HepG2 (cell line): ENCODE results near the gene KRTAP5-6. TPM values are rescaled to one million over a fixed set of nuclear protein-coding genes. Genes with fewer than 3 reads are reported as not detected.
"Not testable (repeated sequence)": the region's sequence is repeated elsewhere in the genome, so short reads cannot be mapped to it uniquely, and the experiment has no call there.

Source experiments
- ATAC-seq: fragments of 200-7000 bp; cut with Tn5 transposase; 3 replicates; pipeline ENCODE4 v1.9.1; 2020; ENCODE audit warnings: mild to moderate bottlenecking, moderate library complexity
- BruUV-seq: library from RNA; stranded (reverse); fragments of 400-500 nt; replicated peaks from 2 replicates; lab custom pipeline; 2021; lab: Mats Ljungman, UMichigan
- CTCF ChIA-PET: fragments of 300-600 bp; formaldehyde crosslinking; extraction: SDS; loops from one replicate; lab custom pipeline; 2021; ENCODE audit warnings: low total read pairs, inconsistent platforms, low intra/inter-chr PET ratio; lab: Yijun Ruan, JAX
- POLR2A ChIA-PET: fragments of 350-600 bp; sonication (Branson Sonifier 250); formaldehyde crosslinking; loops from one replicate; lab custom pipeline; 2020; ENCODE audit warnings: antibody characterized with exemption, inconsistent platforms; lab: Yijun Ruan, JAX
- DNase-seq: peaks from one replicate; pipeline ENCODE4 v3.0.0-alpha.2; 2015; ENCODE audit warnings: low spot score
- FAIRE-seq: peaks from 3 replicates; lab custom pipeline; 2011; peaks lifted over from hg19 to GRCh38; lab: Jason Lieb, UNC
- H2AFZ ChIP-seq: one replicate; pipeline ENCODE4 v1.6.1; 2011; ENCODE audit warnings: low read length, inconsistent platforms
- H3K27ac ChIP-seq: fragments of 300-600 bp; 3 replicates; pipeline ENCODE4 v1.8.0; 2011; ENCODE audit warnings: mixed run types, mild to moderate bottlenecking, mixed read lengths, low read length, inconsistent platforms; ENCODE audit not compliant: insufficient read depth; ENCODE audit errors: extremely low read length
- H3K27me3 ChIP-seq, 2 experiments: fragments of 200-600 bp in 1 of 2; 2 replicates in 1 of 2; 3 replicates in 1 of 2; pipeline versions ENCODE4 v1.6.0 to v1.8.0; 2011; ENCODE audit warnings: low read length in 2 of 2, mild to moderate bottlenecking in 2 of 2, moderate library complexity in 2 of 2, inconsistent platforms in 1 of 2; ENCODE audit not compliant: insufficient read depth in 2 of 2, control insufficient read depth in 1 of 2
- H3K36me3 ChIP-seq, 2 experiments: fragments of 200-600 bp in 1 of 2; replicated peaks in 1 of 2; 2 replicates in 1 of 2; 3 replicates in 1 of 2; pipeline versions ENCODE4 v1.5.1 to v1.8.0; 2011; ENCODE audit warnings: low read length in 2 of 2, inconsistent platforms in 1 of 2; ENCODE audit not compliant: insufficient read depth in 2 of 2, control insufficient read depth in 1 of 2
- H3K4me1 ChIP-seq: 2 replicates; pipeline ENCODE4 v1.5.1; 2012; ENCODE audit warnings: low read length, inconsistent platforms; ENCODE audit not compliant: insufficient read depth
- H3K4me2 ChIP-seq: 2 replicates; pipeline ENCODE4 v1.6.0; 2011; ENCODE audit warnings: low read depth, low read length, inconsistent platforms
- H3K4me3 ChIP-seq, 3 experiments: fragments of 200-600 bp in 1 of 3; sonication (generic), shearing (Covaris generic) in 1 of 3; replicated peaks in 1 of 3; 2 replicates each; pipeline ENCODE4 v1.5.1; 2011 to 2016; ENCODE audit warnings: low read length in 3 of 3, inconsistent platforms in 2 of 3, low read depth in 2 of 3, mild to moderate bottlenecking in 2 of 3, control low read depth in 1 of 3, mixed read lengths in 1 of 3; ENCODE audit not compliant: insufficient read depth in 1 of 3
- H3K79me2 ChIP-seq: one replicate; pipeline ENCODE4 v1.6.1; 2011; ENCODE audit warnings: low read length, inconsistent platforms; ENCODE audit not compliant: insufficient read depth
- H3K9ac ChIP-seq: 2 replicates; pipeline ENCODE4 v1.6.0; 2011; ENCODE audit warnings: mild to moderate bottlenecking, low read depth, low read length, inconsistent platforms; ENCODE audit not compliant: insufficient read depth
- H3K9me3 ChIP-seq: 2 replicates; pipeline ENCODE4 v1.5.1; 2012; ENCODE audit warnings: mild to moderate bottlenecking, low read length
- H4K20me1 ChIP-seq: 2 replicates; pipeline ENCODE4 v1.6.0; 2011; ENCODE audit warnings: inconsistent platforms, mild to moderate bottlenecking, low read length, moderate library complexity; ENCODE audit not compliant: insufficient read depth
- HNRNPL ChIP-seq: fragments of 200-400 bp; formaldehyde crosslinking; IDR thresholded peaks from 2 replicates; pipeline ENCODE4 v1.6.1; 2017; ENCODE audit warnings: mild to moderate bottlenecking, low read depth, low read length
- ZBTB38 ChIP-seq: sonication (generic); formaldehyde crosslinking; IDR thresholded peaks from 2 replicates; pipeline ENCODE4 v1.5.1; 2020; ENCODE audit warnings: mild to moderate bottlenecking, missing genetic modification reagents
- ZNF687 ChIP-seq: sonication (generic); formaldehyde crosslinking; IDR thresholded peaks from 2 replicates; pipeline ENCODE4 v1.5.1; 2020; ENCODE audit warnings: mild to moderate bottlenecking, missing genetic modification reagents, moderate library complexity
- WGBS: methylation state at CpG from one replicate; pipeline ENCODE4 v1.1.6; 2017; ENCODE audit warnings: low lambda C conversion rate; 5-methylcytosine and 5-hydroxymethylcytosine counted together
- in situ Hi-C: cut with HindIII; loops from 2 replicates; pipeline ENCODE4 v1.10.0; 2017; ENCODE audit warnings: low pct_unique_long_range_greater_than_20kb; ENCODE audit not compliant: extremely low pct_ligation_motif_present
- intact Hi-C: fragments of 100-400 bp; cut with micrococcal nuclease; formaldehyde crosslinking; loops from one replicate; pipeline ENCODE4 v1.10.0; 2022; ENCODE audit not compliant: unreplicated experiment
- polyA plus RNA-seq, 8 experiments: library from polyadenylated mRNA; depleted of rRNA in 3 of 8; stranded (reverse) in 7 of 8; unstranded in 1 of 8; fragments of >200 nt; fragmentation: Illumina TruSeq in 4 of 8; extraction: Trizol in 4 of 8; gene quantifications; 2 replicates each; pipeline versions ENCODE4 v1.2.1 to v1.2.3, GENCODE V29; 2011 to 2016; ENCODE audit warnings: low read depth in 4 of 8, missing spikeins in 1 of 8, mixed read lengths in 1 of 8; ENCODE audit not compliant: insufficient read depth in 1 of 8
- total RNA-seq, 5 experiments: library from RNA; depleted of rRNA; stranded (reverse); fragments of >200 nt; fragmentation: Illumina TruSeq; extraction: Trizol; gene quantifications; 2 replicates each; pipeline ENCODE4 v1.2.3, GENCODE V29; 2016; ENCODE audit warnings: low read depth in 1 of 5
- TF ChIP-seq, protein P1 (sequence below): sonication (generic); formaldehyde crosslinking; IDR thresholded peaks from 2 replicates; pipeline ENCODE4 v1.9.0; 2022; ENCODE audit warnings: low read depth, missing genetic modification reagents

KRTAP5-6 gene
- total and polyA plus RNA-seq, 2 of the 13 experiments (the other 11 are each of a cell fraction or from before 2014, with no cell fraction given): not detected

DNA sequence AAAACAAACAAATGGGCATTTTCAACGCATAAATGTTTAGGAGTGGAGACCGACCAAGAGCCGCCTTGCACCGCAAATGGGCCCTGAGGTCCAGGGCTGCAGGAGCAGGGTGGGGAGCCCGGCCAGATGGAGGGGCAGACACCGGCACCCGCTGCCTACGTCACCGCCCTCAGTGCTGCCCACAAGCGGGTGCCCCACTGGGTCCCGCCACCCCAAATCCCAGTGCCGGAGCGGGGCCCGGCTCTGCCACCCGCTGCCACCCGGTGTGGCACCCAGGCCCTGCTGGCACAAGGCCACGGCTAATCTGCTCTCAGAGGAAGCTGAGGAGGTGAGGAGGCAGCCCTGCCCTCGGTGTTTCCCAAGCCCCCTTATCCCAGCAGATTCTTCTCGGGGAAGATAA lies 13.8 kb upstream of the KRTAP5-6 start:
- H3K79me2 ChIP-seq, H3K27me3 ChIP-seq, ATAC-seq, H3K4me3 ChIP-seq, in situ Hi-C loops, H3K9me3 ChIP-seq, intact Hi-C loops, H3K36me3 ChIP-seq, CTCF ChIA-PET, H4K20me1 ChIP-seq, BruUV-seq, DNase-seq, H3K9ac ChIP-seq, H2AFZ ChIP-seq, FAIRE-seq, H3K4me2 ChIP-seq: not testable (repeated sequence)
- POLR2A ChIA-PET: interaction anchor here (1.3 to 2.9 kb wide), 5 partner anchors 8 to 456 kb away, joined by 3 to 66 read pairs (median 5); partner anchors contain the start of gene IGF2
- WGBS: 95% methylated on average over 4 of the region's 19 CpGs
- Histone ChIP-seq H3K27ac (peak overlapping the region; percentile 66), H3K4me1 (peaks cover 50% of the 10 kb centered on the region)
- TF ChIP-seq, protein P1, sequence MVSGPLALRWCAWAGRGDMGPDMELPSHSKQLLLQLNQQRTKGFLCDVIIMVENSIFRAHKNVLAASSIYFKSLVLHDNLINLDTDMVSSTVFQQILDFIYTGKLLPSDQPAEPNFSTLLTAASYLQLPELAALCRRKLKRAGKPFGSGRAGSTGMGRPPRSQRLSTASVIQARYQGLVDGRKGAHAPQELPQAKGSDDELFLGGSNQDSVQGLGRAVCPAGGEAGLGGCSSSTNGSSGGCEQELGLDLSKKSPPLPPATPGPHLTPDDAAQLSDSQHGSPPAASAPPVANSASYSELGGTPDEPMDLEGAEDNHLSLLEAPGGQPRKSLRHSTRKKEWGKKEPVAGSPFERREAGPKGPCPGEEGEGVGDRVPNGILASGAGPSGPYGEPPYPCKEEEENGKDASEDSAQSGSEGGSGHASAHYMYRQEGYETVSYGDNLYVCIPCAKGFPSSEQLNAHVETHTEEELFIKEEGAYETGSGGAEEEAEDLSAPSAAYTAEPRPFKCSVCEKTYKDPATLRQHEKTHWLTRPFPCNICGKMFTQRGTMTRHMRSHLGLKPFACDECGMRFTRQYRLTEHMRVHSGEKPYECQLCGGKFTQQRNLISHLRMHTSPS (CRISPR knock-in tag): 0 out of 2 replicates have a peak, but pooled peaks have one; percentile 34
- TF ChIP-seq ZNF687 (CRISPR knock-in tag) (peak; percentile 39; the same call in 1 of the 2 replicates), HNRNPL (peak; percentile 74; the same call in 1 of the 2 replicates), ZBTB38 (CRISPR knock-in tag) (peak; percentile 46; the same call in 1 of the 2 replicates)

DNA sequence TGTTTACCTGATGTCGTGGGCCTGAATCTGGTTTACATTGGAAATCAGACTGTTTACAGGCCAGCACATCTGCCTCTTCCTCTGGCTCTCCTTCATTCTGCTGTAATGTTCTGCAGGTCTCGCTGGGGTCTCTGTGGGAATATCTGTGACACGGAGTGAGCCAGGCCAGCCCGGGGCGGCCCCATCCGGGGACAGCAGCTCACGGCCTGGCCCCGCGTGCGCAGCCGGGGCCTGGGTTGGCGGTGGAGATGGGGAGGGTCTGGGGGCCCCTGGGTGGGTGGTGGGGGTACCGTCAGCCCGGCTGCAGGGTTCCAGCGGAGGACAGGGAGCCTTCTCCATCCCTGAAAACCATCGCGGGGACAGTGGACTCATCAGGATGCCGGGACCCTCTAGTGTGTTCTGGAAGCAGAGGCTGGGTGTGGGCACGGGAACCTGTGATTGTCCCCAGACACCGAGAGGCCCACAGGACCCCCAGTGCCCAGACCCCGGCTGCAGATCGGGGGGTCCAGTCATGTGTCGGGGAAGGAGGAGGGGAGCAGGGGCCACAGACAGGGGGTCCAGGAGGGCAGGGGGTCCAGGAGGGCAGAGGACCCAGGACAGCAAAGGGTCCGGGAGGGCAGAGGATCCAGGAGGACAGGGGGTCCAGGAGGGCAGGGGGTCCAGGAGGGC lies 13.0 kb upstream of the KRTAP5-6 start:
- H4K20me1 ChIP-seq, BruUV-seq, H3K9me3 ChIP-seq, H2AFZ ChIP-seq, H3K4me2 ChIP-seq, in situ Hi-C loops, H3K4me3 ChIP-seq, H3K9ac ChIP-seq, CTCF ChIA-PET, intact Hi-C loops, H3K27ac ChIP-seq, H3K27me3 ChIP-seq, POLR2A ChIA-PET, H3K36me3 ChIP-seq, DNase-seq, ATAC-seq, FAIRE-seq, H3K79me2 ChIP-seq: not testable (repeated sequence)
- peaks cover 50% of the 10 kb centered on the region for H3K4me1 ChIP-seq
- WGBS: 75% methylated on average over 6 of the region's 24 CpGs
